GM18499 (cell line): Measurements from ENCODE around the gene RD3L.
"Not testable (repeated sequence)": the region's sequence is repeated elsewhere in the genome, so short reads cannot be mapped to it uniquely, and the experiment has no call there.

Experiments
- ATAC-seq: cut with Tn5 transposase; IDR thresholded peaks from one replicate; pipeline ENCODE4 v1.9.1; 2021; ENCODE audit warnings: moderate number of reproducible peaks; ENCODE audit not compliant: insufficient read depth, unreplicated experiment

RD3L gene

DNA sequence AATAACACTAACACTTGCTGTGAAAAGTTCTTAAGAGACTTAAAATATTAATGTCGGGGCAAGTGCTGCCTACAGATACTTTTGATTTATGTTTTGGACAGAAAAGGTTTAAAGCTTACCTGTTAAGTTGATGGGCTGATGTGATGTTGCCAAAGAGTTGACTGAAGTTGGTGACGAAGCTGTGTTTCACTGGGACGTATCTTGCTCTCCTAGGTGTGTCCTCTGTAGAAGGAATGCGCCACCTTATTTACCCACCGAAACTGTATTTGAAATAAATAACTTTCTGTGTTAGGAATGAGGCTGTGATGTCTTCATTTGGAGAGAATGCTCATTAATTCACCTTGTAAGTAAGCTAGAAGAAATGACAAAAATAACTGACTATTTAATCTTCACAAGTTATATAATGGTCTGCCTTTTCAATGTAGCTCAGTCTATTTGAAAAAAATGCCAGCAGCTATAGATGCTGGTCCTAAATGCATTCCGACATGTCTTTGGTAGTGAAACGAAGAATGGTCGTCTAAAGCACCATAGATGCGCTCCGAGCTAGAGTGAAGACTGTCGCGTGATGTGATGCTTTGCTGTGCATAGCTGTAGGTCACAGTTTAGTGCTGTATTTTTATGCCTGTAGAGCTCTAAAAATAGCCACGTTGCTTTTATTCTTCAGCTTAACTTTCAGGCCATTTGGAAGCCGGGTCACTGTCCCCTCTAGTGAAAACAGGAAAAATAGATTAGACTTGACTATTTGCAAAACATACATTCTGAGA, at the start of gene RD3L:
Gene RD3L, minus strand, starts transcription at position 557 of the 764 bp plus-strand sequence. CDS start 834 bp downstream, outside the sequence.
- ATAC-seq = no peak

DNA sequence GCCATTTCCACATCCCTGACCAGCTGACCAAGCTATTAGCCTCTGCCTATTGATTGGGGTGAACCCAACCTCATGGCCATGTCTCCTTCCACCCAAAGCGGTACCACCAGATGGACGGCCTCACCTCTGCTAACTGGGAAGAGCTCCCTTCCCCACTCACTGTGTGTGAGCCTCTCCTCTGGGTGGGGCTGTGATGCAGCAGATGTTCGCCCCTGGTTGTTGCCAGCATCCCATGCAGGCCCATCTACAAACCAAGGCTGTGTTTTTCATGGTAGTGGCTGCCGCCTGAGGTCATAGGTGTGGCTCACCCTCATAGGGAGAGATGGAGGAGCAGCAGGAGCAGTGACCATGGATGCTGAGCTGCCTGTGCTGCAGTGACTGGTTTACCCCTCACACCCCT, 47.6 kb upstream of the RD3L start:
- ATAC-seq = no peak

DNA sequence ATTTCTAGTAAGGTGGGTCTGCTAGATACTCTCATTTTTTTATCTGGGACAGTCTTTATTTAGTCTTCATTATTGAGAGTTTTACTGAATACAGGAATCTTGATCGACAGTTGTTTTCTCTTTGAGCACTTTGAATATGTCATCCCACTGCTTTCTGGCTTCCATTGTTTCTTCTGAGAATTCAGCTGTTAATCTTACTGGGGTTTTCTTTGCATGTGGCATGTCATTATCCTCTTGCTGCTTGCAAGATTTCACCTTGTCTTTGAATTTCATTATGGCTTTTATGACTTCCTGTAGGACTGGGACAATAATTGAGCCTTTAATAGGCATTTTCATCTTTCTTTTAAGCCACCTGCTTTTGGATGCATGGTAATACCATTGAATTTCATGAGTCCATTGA, 46.7 kb upstream of the RD3L start:
- no peak for ATAC-seq

DNA sequence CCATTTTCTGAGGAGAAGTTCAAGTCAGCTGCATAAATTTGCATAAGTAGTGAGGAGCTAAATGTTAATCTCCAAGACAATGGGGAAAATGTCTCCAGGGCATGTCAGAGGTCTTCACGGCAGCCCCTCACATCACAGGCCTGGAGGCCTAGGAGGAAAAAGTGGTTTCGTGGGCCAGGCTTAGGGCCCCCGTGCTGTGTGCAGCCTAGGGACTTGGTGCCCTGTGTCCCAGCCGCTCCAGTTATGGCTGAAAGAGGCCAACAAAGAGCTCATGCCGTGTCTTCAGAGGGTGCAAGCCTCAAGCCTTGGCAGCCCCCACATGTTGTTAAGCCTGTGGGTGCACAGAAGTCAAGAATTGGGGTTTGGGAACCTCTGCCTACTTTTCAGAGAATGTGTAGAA, 41.9 kb upstream of the RD3L start:
- no peak for ATAC-seq

DNA sequence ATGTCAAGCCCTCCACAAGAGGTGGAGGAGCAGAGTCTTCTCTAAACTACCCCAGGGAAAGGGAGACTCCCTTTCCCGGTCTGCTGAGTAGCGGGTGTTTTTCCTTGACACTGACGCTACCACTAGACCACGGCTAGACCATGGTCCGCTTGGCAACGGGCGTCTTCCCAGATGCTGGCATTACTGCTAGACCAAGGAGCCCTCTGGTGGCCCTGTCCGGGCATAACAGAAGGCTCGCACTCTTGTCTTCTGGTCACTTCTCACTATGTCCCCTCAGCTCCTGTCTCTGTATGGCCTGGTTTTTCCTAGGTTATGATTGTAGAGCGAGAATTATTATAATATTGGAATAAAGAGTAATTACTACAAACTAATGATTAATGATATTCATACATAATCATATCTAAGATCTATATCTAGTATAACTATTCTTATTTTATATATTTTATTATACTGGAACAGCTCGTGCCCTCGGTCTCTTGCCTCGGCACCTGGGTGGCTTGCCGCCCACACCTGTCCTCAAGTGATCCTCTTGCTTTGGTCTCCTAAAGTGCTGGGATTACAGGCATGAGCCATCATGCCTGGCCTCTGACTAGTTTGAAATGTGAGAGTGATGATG, 38.4 kb upstream of the RD3L start:
- not testable (repeated sequence) for ATAC-seq

DNA sequence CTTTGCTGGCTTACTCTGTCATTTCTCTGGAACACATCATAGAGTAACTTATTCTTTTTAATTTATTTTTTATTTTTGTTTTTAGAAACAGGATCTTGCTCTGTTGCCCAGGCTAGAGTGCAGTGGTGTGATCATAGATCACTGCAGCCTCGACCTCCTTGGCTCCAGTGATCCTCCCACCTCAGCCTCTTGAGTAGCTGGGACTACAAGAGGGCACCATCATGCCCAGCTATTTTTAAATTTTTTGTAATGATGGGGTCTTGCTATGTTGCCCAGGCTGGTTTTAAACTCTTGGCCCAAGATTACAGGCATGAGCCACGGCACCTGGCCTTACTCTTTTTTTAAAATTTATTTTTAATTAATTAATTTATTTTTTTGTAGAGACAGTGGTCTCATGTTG, 32.2 kb upstream of the RD3L start:
- no peak for ATAC-seq

DNA sequence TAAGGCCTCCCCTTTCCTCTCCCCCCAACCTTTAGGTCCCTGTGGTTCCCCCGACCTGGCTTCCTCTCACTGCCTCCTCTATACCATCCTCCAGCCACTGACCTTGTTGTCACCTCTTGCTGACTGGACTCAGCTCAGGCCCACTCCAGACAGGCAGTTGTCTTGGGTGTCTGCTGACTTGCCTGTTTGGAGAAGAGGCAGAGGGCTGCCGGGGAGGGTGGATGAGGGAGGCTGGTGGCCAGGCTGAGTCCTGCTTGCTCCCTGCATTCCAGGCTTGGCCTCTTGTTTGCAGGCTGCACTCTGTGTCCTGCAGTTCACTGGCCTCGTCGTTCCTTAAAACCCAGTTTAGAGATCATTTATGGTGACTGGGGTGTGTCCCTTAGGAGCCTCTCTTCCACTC, 31.0 kb upstream of the RD3L start:
- no peak for ATAC-seq

DNA sequence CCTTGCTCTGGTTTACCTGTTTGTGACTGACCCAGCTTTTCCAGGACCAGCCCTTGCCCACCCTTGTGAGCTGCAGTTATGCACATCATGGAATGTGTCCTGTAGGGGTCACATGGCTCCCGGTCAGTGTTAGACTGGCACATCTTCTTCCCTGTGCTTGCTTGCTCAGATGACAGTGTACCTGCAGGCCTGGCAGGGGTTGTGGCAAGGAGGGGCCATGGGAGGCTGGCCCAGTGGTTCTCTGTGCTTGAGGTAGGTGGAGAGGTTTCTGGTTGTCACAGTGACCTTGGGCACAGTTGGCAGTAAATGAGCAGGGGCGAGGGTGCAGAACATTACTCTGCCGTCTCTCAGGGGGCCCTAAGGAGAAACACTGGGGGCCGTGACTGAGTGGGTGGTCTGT, 27.6 kb upstream of the RD3L start:
- no peak for ATAC-seq

DNA sequence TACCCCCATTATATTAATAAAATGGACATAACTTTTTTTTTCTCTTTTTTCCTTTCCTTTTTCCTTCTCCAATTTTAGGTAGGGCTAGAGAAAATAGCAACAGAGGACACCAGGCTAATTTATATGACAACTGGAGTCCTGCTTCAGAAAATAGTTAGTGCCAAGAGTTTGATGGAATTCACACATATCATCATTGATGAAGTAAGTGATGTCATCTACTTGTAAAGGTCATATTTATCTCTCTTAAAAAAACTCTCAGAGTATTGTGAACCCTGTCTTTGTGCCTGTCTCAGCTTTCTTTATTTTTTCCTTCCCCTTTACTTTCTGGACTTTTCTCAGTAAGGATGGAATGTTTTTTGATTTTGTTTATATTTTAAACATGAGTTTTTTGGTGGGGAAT, 24.3 kb upstream of the RD3L start:
- ATAC-seq = no peak

DNA sequence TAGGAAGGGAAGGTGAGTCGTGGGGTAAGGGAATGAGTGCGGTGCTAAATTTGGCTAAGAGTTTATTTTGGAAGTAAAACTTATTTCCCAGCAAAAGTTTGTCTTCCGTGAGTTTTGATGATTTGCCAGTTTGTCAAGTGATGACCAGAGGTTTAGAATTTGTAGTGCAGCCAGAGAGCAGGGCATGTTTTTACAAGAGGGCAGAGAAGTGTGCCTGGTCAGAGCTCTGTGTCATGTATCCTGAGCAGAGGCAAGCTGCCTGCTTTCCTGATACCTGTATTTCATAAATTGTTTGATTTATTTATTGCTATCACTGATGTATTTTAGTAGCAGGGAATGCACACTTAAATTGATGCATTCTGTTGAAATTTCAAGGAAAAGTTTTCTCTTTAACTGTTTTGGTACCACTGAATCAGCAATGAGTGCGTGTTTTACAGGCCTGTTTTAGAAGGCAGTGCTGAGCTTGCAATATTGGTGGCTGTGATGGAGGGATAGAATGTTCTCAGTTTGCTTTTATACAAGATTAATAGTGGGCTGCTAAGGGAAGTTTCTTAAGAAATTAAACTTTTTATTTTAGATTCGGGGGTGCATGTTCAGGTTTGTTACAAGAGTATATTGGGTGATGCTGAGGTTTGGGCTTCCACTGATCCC, 19.7 kb upstream of the RD3L start:
- no peak for ATAC-seq

DNA sequence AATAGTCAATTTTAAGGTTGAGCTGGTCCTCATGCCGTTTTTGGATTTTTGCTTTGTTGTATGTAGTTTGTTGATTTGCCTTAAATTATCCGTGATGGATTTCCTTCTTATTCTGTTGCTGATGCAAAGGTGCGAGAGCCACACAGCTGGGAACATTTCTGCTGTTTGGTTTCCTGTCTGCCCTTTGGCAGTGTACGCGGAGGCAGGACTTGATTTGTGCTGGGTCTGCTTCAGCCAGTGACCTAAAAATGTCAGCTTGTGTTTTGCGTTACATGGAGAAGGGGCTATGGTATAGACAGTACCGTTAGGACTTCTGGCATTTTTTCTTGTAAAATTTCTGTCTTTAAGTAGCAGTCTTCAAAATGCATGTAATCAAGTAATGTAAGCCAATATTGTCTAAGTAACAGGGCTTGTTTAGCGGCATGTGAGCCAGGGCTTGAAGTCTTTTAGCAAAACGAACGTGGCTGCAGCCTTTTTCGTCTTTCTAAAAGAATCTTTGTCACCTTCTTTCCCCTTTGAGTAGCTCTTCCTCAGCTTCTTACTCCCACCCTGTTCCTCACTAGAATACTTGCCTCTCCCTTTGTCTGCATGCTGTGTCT, 18.2 kb upstream of the RD3L start:
- ATAC-seq = no peak

DNA sequence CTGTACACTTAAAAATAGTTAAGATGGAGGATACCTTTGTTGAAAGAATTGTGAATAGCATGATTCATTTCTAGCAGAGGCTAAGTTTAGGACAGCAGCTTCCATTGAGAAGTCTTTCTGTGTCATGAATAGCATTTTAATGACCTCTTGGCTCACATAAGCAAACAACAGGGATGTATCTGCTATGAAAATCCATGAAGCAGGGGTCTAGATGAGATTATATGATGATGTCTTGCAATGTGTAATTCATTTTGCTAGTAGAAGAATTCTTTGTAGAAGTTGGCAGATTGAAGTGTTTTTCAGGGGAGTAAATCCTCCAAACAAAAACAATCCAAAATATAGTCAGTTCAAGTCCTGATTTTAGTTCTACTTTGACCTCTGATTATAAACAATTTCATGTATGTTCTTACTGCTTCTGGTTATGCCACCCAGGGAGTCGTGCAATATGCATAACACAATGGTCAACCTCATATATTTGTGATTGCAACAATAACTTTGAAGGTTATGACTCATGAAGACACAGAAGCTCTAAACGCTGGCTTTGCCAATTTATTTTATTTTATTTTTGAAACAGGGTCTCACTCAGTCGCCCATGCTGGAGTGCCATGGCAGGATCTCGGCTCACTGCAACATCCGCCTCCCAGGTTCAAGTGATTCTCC, 6.9 kb upstream of the RD3L start:
- no peak for ATAC-seq

DNA sequence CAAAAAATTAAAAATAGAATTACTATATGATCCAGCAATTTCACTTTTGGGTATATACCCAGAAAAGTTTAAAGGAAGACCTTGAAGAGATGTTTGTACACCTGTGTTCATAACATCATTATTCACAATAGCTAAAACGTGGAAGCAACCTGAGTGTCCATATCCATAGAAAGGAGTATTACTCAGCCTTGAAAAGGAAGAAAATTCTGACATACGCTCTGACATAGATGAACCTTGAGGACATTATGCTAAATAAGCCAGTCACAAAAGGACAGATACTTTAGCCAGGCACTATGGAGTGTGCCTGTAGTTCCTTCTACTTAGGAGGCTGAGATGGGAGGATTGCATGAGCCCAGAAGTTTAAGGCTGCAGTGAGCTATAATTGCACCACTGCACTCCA, 6.1 kb upstream of the RD3L start:
- no peak for ATAC-seq

DNA sequence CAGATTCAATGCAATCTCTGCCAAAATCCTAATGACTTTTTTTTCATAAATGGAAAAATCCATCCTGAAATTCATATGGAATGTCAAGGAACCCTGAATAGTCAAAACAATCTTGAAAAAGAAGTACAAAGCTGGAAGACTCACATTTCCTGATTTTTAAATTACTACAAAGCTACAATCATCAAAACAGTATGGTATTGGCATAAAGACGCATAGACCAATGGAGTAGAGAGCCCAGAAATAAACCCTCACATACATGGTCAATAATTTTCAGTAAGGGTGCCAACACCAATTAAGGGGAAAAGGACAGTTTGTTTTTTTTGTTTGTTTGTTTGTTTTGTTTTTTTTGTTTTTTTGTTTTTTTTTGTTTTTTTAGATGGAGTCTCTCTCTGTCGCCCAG, 4.6 kb upstream of the RD3L start:
- no peak for ATAC-seq

DNA sequence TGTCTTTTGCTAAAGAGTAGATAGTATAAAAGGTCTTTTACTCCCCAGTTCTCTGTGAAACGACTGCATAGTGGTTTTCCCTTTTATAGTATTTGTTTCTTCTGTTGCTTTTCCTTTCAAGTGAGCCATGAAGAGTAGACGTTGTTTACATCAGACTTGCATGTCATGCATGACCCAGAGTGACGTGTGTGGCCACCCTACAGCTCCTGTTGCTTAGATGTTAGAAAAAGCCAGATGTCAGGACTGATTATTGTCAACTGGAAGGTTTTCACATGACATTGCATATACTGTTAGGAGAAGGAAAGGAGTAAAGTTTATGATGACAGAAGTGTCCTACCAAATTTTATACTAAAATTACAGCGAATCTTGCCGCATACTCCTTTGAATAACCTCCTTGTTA, 1.3 kb upstream of the RD3L start:
- ATAC-seq = no peak

DNA sequence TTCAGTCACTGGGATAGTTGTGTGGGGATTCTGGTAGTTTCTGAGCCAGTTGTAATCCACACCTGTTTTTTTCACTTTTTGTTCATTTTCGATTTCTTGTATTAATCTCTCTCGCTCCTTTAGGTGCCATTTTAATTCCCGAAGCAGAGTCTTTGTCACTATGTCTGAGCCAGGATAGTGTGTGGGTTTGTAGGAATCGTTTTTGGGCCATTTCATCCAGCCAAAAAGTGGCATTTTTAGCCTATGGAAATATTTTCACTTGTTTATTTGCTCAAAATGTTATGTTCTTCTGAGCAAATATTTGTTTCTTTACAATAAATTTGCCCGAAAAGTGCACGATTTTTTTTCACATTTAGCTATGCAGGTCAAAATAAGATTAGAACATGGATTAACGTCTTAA, 867 bp downstream of the RD3L start:
- no peak for ATAC-seq

DNA sequence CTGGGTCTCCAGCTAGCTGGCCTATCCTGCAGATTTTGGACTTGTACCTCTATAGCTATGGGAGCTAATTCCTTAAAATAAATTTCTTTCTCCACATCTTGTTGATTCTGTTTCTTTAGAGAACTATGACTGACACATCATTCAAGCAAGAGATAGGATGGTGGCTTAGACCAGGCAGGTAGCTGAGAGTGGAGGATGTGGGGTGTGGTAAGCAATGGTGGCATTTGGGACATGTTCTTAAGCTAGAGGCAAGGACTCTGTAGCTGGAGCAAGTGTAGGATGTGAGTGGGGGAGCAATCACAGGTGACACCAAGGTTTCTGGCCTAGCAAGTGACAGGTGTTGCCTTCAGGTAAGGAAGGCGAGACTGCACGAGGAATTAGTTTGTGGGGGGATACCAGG, 7.2 kb downstream of the RD3L start:
- ATAC-seq = no peak

DNA sequence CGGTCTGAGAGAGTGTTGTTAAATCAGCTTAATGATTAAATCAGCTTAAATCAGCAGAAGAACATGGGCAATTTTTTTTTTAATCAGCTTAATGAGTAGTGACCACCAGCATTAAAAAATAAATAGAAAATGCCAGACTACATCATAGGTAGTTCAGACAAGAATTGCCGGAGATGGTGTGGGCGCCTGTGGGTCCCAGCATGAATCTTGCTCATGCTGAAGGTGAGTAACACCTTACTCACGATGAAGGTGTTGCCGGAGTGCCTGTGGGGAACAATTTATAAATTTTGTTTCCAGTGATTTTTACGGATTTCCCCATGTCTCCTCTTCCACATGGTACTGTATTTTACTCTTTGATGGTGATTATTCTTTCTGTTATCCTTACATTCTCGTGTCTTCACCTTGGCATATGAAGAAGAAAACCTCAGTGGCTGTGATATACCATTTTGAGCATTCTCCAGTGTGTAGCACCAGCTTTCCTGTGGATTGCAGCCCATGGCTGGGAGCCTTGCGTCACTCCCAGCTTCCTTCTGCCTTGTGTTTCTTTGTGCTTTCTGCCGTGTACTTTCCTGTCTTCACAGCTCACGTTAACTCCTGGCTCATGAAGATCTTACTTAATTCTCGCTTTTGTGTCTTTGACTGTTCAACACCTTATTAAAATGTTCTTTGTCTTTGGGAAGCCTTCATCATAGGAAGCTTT, 9.4 kb downstream of the RD3L start:
- ATAC-seq = no peak

DNA sequence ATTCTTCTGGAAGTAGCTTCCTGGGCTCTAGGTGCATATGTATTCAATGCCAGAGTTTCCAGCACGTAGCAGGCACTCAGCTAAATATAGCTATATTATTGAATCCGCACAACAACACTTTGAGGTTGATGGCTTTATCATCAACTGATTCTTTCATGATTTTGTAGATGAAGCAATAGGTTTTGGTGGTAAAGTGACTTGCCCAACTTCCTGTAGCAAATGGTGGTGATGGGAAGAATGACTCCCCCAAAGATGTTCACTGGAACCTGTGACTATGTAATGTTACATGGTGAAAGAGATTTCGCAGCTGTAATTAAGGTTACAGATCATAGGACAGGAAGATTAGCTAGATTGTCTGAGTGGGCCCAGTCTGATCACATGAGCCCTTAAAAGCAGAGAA, 10.9 kb downstream of the RD3L start:
- no peak for ATAC-seq

DNA sequence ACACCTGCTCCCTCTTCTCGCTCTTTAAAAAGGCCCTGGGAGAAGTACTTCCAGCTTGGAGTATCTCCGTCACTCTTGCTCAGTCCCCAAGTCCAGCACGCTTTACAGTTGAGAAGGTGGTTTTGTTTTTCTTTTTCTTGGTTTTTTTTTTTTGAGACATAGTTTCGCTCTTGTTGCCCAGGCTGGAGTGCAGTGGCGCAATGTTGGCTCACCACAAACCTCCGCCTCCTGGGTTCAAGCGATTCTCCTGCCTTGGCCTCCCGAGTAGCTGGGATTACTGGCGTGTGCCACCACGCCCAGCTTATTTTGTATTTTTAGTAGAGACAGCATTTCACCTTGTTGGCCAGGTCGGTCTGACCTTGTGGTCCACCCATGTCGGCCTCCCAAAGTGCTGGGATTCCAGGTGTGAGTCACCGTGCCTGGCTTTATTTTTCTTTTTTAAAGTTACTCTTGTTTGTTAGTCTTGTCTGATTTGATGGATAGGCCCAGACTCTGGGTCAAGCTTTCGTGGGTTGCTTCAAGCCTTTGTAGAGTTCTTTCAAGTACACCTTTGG, 12.2 kb downstream of the RD3L start:
- ATAC-seq = no peak
